ENCODE data around the gene ARHGAP30. TPM values are rescaled to one million over a fixed set of nuclear protein-coding genes. Genes with fewer than 3 reads are reported as not detected.
"Not testable (repeated sequence)": the region's sequence is repeated elsewhere in the genome, so short reads cannot be mapped to it uniquely, and the experiment has no call there.

ARHGAP30 gene
- total RNA-seq, 2 donors from 2014 or later = 0.07 to 0.13 TPM

- H3K4me1 Mint-ChIP-seq = peaks cover 47% of the 10 kb centered on the region
Observed at GRCh38 chr1:161018631-161018930, 51.1 kb downstream of the ARHGAP30 start.

GRCh38 chr1:161017756-161018630 lies 51.7 kb downstream of the ARHGAP30 start:
- H3K4me3 ChIP-seq (ENCODE audit: low read length) = peak overlapping the region; percentile 98
- H3K27ac ChIP-seq (ENCODE audit: low read depth, low read length) = no peak overlapping the region
- 90 to 95% methylated on average over 5 of the region's 5 CpGs for WGBS, 2 experiments (ENCODE audit: insufficient coverage in 1 of 2, insufficient read length in 1 of 2)
- peaks cover 11% of the 10 kb centered on the region for H3K4me1 ChIP-seq (ENCODE audit: control insufficient read depth, insufficient read depth, low read length)
- no peaks in the 10 kb centered on the region for H3K9me3 ChIP-seq (ENCODE audit: control insufficient read depth, low read length)
- DNase-seq = no peak
- Mint-ChIP-seq H3K4me1 (peaks cover 52% of the 10 kb centered on the region), H3K27me3 (ENCODE audit: insufficient read depth) (no peaks in the 10 kb centered on the region), H3K27ac (peak overlapping the region; percentile 87), H3K4me3 (peak overlapping the region; percentile 99), H3K36me3 (ENCODE audit: low read depth) (peaks cover 25% of the 10 kb centered on the region), H3K9me3 (no peaks in the 10 kb centered on the region)
- peaks cover 15% of the 10 kb centered on the region for H3K36me3 ChIP-seq (ENCODE audit: control insufficient read depth, insufficient read depth, low read length)
- TF ChIP-seq, protein P1, sequence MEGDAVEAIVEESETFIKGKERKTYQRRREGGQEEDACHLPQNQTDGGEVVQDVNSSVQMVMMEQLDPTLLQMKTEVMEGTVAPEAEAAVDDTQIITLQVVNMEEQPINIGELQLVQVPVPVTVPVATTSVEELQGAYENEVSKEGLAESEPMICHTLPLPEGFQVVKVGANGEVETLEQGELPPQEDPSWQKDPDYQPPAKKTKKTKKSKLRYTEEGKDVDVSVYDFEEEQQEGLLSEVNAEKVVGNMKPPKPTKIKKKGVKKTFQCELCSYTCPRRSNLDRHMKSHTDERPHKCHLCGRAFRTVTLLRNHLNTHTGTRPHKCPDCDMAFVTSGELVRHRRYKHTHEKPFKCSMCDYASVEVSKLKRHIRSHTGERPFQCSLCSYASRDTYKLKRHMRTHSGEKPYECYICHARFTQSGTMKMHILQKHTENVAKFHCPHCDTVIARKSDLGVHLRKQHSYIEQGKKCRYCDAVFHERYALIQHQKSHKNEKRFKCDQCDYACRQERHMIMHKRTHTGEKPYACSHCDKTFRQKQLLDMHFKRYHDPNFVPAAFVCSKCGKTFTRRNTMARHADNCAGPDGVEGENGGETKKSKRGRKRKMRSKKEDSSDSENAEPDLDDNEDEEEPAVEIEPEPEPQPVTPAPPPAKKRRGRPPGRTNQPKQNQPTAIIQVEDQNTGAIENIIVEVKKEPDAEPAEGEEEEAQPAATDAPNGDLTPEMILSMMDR (conservative IDR thresholded peaks at IDR 0.05) = no peak
- no peaks in the 10 kb centered on the region for H3K27me3 ChIP-seq (ENCODE audit: control insufficient read depth, insufficient read depth, low read length, poor library complexity, severe bottlenecking)
- no peak overlapping the region for H3K9ac ChIP-seq (ENCODE audit: extremely low read depth, low read length, poor library complexity, severe bottlenecking)

More at GRCh38 chr1:161018631-161018930, 51.1 kb downstream of the ARHGAP30 start:
- no peak overlapping the region for H3K27ac ChIP-seq (ENCODE audit: low read depth, low read length)
- peak overlapping the region; percentile 42 for H3K27ac Mint-ChIP-seq
- H3K27me3 Mint-ChIP-seq (ENCODE audit: insufficient read depth) = no peaks in the 10 kb centered on the region
- peak; percentile 51 for DNase-seq
- H3K9me3 ChIP-seq (ENCODE audit: control insufficient read depth, low read length) = no peaks in the 10 kb centered on the region
- H3K4me1 ChIP-seq (ENCODE audit: control insufficient read depth, insufficient read depth, low read length) = peaks cover 10% of the 10 kb centered on the region
- TF ChIP-seq, protein P1 (conservative IDR thresholded peaks at IDR 0.05) = no peak
- peak overlapping the region; percentile 98 for H3K4me3 ChIP-seq (ENCODE audit: low read length)
- peak overlapping the region; percentile 99 for H3K4me3 Mint-ChIP-seq
- WGBS, 2 experiments (ENCODE audit: insufficient coverage in 1 of 2, insufficient read length in 1 of 2) = 82% methylated on average over 1 of the region's 1 CpG; no CpG with 5 or more reads in 1 of the 2 experiments
- no peaks in the 10 kb centered on the region for H3K9me3 Mint-ChIP-seq
- no peak overlapping the region for H3K9ac ChIP-seq (ENCODE audit: extremely low read depth, low read length, poor library complexity, severe bottlenecking)
- peaks cover 10% of the 10 kb centered on the region for H3K36me3 ChIP-seq (ENCODE audit: control insufficient read depth, insufficient read depth, low read length)
- H3K36me3 Mint-ChIP-seq (ENCODE audit: low read depth) = peaks cover 21% of the 10 kb centered on the region
- no peaks in the 10 kb centered on the region for H3K27me3 ChIP-seq (ENCODE audit: control insufficient read depth, insufficient read depth, low read length, poor library complexity, severe bottlenecking)

DNA sequence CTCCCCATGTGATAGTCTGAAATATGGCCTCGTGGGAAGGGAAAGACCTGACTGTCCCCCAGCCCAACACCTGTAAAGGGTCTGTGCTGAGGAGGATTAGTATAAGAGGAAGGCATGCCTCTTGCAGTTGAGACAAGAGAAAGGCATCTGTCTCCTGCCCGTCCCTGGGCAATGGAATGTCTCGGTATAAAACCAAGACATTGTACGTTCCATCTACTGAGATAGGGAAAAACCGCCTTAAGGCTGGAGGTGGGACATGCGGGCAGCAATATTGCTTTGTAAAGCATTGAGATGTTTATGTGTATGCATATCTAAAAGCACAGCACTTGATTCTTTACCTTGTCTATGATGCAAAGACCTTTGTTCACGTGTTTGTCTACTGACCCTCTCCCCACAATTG lies 52.5 kb downstream of the ARHGAP30 start:
- H3K27ac ChIP-seq (ENCODE audit: low read depth, low read length); H3K9me3 Mint-ChIP-seq; H3K9me3 ChIP-seq (ENCODE audit: control insufficient read depth, low read length); DNase-seq; H3K27me3 Mint-ChIP-seq (ENCODE audit: insufficient read depth); H3K27me3 ChIP-seq (ENCODE audit: control insufficient read depth, insufficient read depth, low read length, poor library complexity, severe bottlenecking); H3K9ac ChIP-seq (ENCODE audit: extremely low read depth, low read length, poor library complexity, severe bottlenecking): not testable (repeated sequence)
- Mint-ChIP-seq H3K27ac (peak overlapping the region; percentile 87), H3K4me1 (peaks cover 52% of the 10 kb centered on the region), H3K36me3 (ENCODE audit: low read depth) (peaks cover 25% of the 10 kb centered on the region), H3K4me3 (peak overlapping the region; percentile 99)
- H3K4me1 ChIP-seq (ENCODE audit: control insufficient read depth, insufficient read depth, low read length) = peaks cover 11% of the 10 kb centered on the region
- peaks cover 20% of the 10 kb centered on the region for H3K36me3 ChIP-seq (ENCODE audit: control insufficient read depth, insufficient read depth, low read length)
- 79% methylated on average over 4 of the region's 7 CpGs; no CpG with 5 or more reads in 1 of the 2 experiments for WGBS, 2 experiments (ENCODE audit: insufficient coverage in 1 of 2, insufficient read length in 1 of 2)
- H3K4me3 ChIP-seq (ENCODE audit: low read length) = peak overlapping the region; percentile 98

- not testable (repeated sequence) for H3K9me3 Mint-ChIP-seq; H3K27ac ChIP-seq (ENCODE audit: low read depth, low read length); H3K4me3 Mint-ChIP-seq; H3K27me3 ChIP-seq (ENCODE audit: control insufficient read depth, insufficient read depth, low read length, poor library complexity, severe bottlenecking); H3K9ac ChIP-seq (ENCODE audit: extremely low read depth, low read length, poor library complexity, severe bottlenecking); H3K9me3 ChIP-seq (ENCODE audit: control insufficient read depth, low read length); DNase-seq; H3K4me3 ChIP-seq (ENCODE audit: low read length); H3K27me3 Mint-ChIP-seq (ENCODE audit: insufficient read depth)
- Mint-ChIP-seq H3K27ac (peak overlapping the region; percentile 87), H3K4me1 (peaks cover 49% of the 10 kb centered on the region), H3K36me3 (ENCODE audit: low read depth) (peaks cover 27% of the 10 kb centered on the region)
- Histone ChIP-seq H3K36me3 (ENCODE audit: control insufficient read depth, insufficient read depth, low read length) (peaks cover 25% of the 10 kb centered on the region), H3K4me1 (ENCODE audit: control insufficient read depth, insufficient read depth, low read length) (peaks cover 11% of the 10 kb centered on the region)
- WGBS, 2 experiments (ENCODE audit: insufficient coverage in 1 of 2, insufficient read length in 1 of 2) = 96 to 100% methylated on average over 1 of the region's 1 CpG
Observed at GRCh38 chr1:161016683-161017082, 53.0 kb downstream of the ARHGAP30 start.
